Measurements from ENCODE around the gene SHANK2. TPM values are rescaled to one million over a fixed set of nuclear protein-coding genes. Genes with fewer than 3 reads are reported as not detected.

Gene SHANK2
- total and polyA plus RNA-seq, 7 donors: under 0.01 to 0.17 (median 0.03) TPM; not detected in 3

DNA sequence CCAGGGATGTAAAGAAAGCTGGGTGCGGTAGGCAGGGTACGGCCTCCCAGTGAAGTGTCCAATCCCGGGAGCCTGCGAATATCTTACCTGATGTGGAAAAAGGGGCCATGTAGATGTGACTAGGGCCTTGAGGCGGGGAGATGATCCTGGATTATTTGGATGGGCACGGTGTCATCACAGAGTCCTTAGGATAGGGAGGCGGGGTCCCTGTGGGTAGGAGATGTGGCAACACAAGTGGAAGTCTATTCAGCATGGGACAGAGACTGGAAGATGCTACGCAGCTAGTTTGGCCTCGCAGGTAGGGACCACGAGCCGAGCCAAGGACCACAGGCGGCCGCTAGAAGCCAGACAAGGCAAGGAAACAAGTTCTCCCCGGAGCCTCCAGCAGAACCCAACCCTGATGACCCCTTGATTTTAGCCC, 46.4 kb upstream of the SHANK2 start:
- intact Hi-C loops (cut with DNase I): no loop called here
- Histone ChIP-seq H3K36me3 (ENCODE audit: insufficient read depth in 1 of 2, low read depth in 1 of 2) (no peaks in the 10 kb centered on the region), H3K27ac (no peak overlapping the region), H3K9me3 (no peaks in the 10 kb centered on the region), H3K4me3 (no peak overlapping the region), H3K27me3 (ENCODE audit: insufficient read depth in 3 of 3, low read length in 2 of 3) (peaks cover 0 to 19% (median 13%) of the 10 kb centered on the region in 3 donors), H3K4me1 (no peaks in the 10 kb centered on the region)
- DNase-seq (no peak), ATAC-seq (no peak)
- 91 to 93% (median 92%) methylated on average over 14 of the region's 14 CpGs for WGBS, 3 donors
- TF ChIP-seq, protein P1, sequence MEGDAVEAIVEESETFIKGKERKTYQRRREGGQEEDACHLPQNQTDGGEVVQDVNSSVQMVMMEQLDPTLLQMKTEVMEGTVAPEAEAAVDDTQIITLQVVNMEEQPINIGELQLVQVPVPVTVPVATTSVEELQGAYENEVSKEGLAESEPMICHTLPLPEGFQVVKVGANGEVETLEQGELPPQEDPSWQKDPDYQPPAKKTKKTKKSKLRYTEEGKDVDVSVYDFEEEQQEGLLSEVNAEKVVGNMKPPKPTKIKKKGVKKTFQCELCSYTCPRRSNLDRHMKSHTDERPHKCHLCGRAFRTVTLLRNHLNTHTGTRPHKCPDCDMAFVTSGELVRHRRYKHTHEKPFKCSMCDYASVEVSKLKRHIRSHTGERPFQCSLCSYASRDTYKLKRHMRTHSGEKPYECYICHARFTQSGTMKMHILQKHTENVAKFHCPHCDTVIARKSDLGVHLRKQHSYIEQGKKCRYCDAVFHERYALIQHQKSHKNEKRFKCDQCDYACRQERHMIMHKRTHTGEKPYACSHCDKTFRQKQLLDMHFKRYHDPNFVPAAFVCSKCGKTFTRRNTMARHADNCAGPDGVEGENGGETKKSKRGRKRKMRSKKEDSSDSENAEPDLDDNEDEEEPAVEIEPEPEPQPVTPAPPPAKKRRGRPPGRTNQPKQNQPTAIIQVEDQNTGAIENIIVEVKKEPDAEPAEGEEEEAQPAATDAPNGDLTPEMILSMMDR (IDR thresholded peaks at IDR 0.05): no peak

DNA sequence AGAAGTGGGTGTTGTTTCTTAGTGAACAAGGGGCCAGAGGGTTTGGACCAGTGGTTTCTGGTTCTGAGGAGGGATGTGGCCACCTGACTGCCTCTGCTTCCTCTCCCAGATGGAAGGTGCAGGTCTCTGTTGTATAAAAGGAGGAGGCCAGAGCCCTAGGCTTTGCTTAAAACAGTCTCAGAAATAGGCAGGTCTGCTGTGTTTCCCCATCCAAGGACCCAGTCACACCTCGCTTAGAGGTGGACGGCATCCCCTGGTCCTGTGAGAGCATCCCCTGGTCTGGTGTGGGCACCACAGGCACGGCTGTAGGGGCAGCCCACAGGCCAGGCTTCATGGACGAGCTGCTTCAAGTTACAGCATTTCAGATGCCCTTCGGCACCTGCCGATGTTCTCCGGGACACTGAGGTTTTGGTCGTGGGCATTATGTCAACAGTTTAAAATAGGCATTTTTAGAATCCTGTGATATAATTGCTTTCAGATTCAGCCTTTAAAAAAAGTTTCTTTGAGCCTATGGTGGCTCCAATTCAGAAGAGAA, 45.7 kb upstream of the SHANK2 start:
- Histone ChIP-seq H3K27ac (no peak overlapping the region), H3K9me3 (no peaks in the 10 kb centered on the region), H3K4me3 (no peak overlapping the region), H3K27me3 (ENCODE audit: insufficient read depth in 3 of 3, low read length in 2 of 3) (peaks cover 0 to 19% (median 13%) of the 10 kb centered on the region in 3 donors), H3K4me1 (no peaks in the 10 kb centered on the region), H3K36me3 (ENCODE audit: insufficient read depth in 1 of 2, low read depth in 1 of 2) (no peaks in the 10 kb centered on the region)
- 73 to 87% (median 82%) methylated on average over 8 of the region's 8 CpGs for WGBS, 3 donors
- TF ChIP-seq, protein P1 (IDR thresholded peaks at IDR 0.05): no peak
- no peak for ATAC-seq
- intact Hi-C loops (cut with DNase I): no loop called here
- no peak for DNase-seq

DNA sequence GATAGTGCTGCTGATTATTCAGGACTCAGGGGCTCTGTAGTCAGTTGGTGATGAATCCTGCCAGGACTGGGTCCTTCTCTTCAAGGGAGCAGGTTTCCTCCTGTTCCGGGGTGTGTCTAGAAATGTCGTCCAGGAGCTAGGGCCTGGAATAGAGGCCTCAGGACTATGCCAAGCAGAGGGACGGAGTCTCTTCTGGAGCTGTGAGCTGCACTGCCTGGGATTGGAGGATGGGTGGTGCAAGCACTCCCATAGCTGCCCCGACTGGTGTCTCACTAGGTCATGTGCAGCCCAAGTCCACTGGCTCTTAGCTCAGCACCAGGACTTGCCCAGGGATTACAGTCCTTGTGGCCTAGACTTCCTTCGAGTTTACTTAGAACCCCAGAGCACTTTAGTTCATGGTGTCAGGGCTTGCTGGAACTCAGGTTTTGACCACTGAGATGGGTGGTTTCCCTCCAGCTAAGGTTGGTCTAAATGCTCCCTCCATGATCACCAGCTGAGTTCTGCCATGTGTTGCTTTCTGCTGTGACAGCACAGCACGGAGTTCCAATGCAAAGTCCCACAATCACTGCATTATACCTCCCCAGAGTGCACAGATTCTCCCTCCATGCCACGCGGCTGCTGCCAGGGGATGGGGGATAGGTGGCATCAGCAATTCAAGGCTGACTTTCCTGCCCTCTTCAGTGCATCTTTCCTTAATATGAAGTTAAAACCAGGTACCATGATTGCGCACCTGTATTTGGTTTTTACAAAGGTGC, 42.6 kb upstream of the SHANK2 start:
- Histone ChIP-seq H3K27me3 (ENCODE audit: insufficient read depth in 3 of 3, low read length in 2 of 3) (peaks cover 0 to 7% (median 4%) of the 10 kb centered on the region in 3 donors), H3K27ac (no peak overlapping the region), H3K36me3 (ENCODE audit: insufficient read depth in 1 of 2, low read depth in 1 of 2) (no peaks in the 10 kb centered on the region), H3K4me1 (no peaks in the 10 kb centered on the region), H3K4me3 (no peak overlapping the region), H3K9me3 (no peaks in the 10 kb centered on the region)
- intact Hi-C loops (cut with DNase I): no loop called here
- ATAC-seq: no peak
- 84 to 94% (median 89%) methylated on average over 9 of the region's 9 CpGs for WGBS, 3 donors
- TF ChIP-seq, protein P1 (IDR thresholded peaks at IDR 0.05): no peak
- DNase-seq: no peak

- 75 to 97% (median 77%) methylated on average over 3 of the region's 3 CpGs for WGBS, 3 donors
Observed at GRCh38 chr11:71293961-71294782, 41.8 kb upstream of the SHANK2 start.

More at GRCh38 chr11:71293961-71294782, 41.8 kb upstream of the SHANK2 start:
- no peak for DNase-seq
- no peaks in the 10 kb centered on the region for H3K36me3 ChIP-seq (ENCODE audit: insufficient read depth in 1 of 2, low read depth in 1 of 2)
- H3K9me3 ChIP-seq: peaks cover 6% of the 10 kb centered on the region
- intact Hi-C loops (cut with DNase I): no loop called here
- ATAC-seq: no peak
- no peaks in the 10 kb centered on the region for H3K4me1 ChIP-seq
- peaks cover 0 to 3% (median 0%) of the 10 kb centered on the region in 3 donors for H3K27me3 ChIP-seq (ENCODE audit: insufficient read depth in 3 of 3, low read length in 2 of 3)
- TF ChIP-seq, protein P1 (IDR thresholded peaks at IDR 0.05): no peak
- H3K4me3 ChIP-seq: no peak overlapping the region
- no peak overlapping the region for H3K27ac ChIP-seq
